Measurements from ENCODE around the gene ZSWIM7. TPM values are rescaled to one million over a fixed set of nuclear protein-coding genes. Genes with fewer than 3 reads are reported as not detected.

ZSWIM7 gene
- total RNA-seq, 1 donor from 2014 or later = 43.9 TPM

GRCh38 chr17:15971882-15972281 is 27.6 kb downstream of the ZSWIM7 start:
- no peaks in the 10 kb centered on the region for H3K9me3 Mint-ChIP-seq
- peak overlapping the region; percentile 46 for H3K27ac Mint-ChIP-seq
- no peaks in the 10 kb centered on the region for H3K79me2 ChIP-seq (ENCODE audit: low read depth)
- H4K20me1 ChIP-seq (ENCODE audit: low read depth) = peaks cover 6% of the 10 kb centered on the region
- TF ChIP-seq EZH2phosphoT487 (IDR thresholded peaks at IDR 0.05) = no peak
- no peak for TF ChIP-seq CTCF (IDR thresholded peaks at IDR 0.05)
- no peak for TF ChIP-seq EZH2 (IDR thresholded peaks at IDR 0.05)
- peaks cover 16% of the 10 kb centered on the region for H3K36me3 Mint-ChIP-seq
- H3K27me3 Mint-ChIP-seq (ENCODE audit: insufficient read depth, low read depth) = peaks cover 3% of the 10 kb centered on the region
- no peak overlapping the region for H3K4me2 ChIP-seq
- H3K9ac ChIP-seq = no peak overlapping the region
- no peak overlapping the region for H2AFZ ChIP-seq (replicated peaks)
- no peak overlapping the region for H3K4me3 ChIP-seq
- no peak for DNase-seq (ENCODE audit: low spot score)
- H3K4me1 Mint-ChIP-seq = peaks cover 23% of the 10 kb centered on the region
- H3K4me3 Mint-ChIP-seq = no peak overlapping the region
- no peak overlapping the region for H3K27ac ChIP-seq
- H3K9me3 ChIP-seq (ENCODE audit: low read depth) = no peaks in the 10 kb centered on the region
- H3K4me1 ChIP-seq = peaks cover 25% of the 10 kb centered on the region
- no peaks in the 10 kb centered on the region for H3K27me3 ChIP-seq
- peaks cover 20% of the 10 kb centered on the region for H3F3A ChIP-seq (ENCODE audit: low read depth)
- H3K36me3 ChIP-seq = no peaks in the 10 kb centered on the region

GRCh38 chr17:15971098-15971678 is 28.3 kb downstream of the ZSWIM7 start:
- H3F3A ChIP-seq (ENCODE audit: low read depth) = peaks cover 24% of the 10 kb centered on the region
- TF ChIP-seq CTCF (IDR thresholded peaks at IDR 0.05) = no peak
- TF ChIP-seq EZH2phosphoT487 (IDR thresholded peaks at IDR 0.05) = no peak
- no peak for TF ChIP-seq EZH2 (IDR thresholded peaks at IDR 0.05)
- H2AFZ ChIP-seq (replicated peaks) = no peak overlapping the region
- H3K79me2 ChIP-seq (ENCODE audit: low read depth) = no peaks in the 10 kb centered on the region
- no peak overlapping the region for H3K4me3 ChIP-seq
- H3K27me3 Mint-ChIP-seq (ENCODE audit: insufficient read depth, low read depth) = peaks cover 3% of the 10 kb centered on the region
- H3K9ac ChIP-seq = no peak overlapping the region
- no peaks in the 10 kb centered on the region for H3K9me3 ChIP-seq (ENCODE audit: low read depth)
- H3K36me3 Mint-ChIP-seq = peaks cover 13% of the 10 kb centered on the region
- peaks cover 32% of the 10 kb centered on the region for H3K4me1 ChIP-seq
- H3K36me3 ChIP-seq = no peaks in the 10 kb centered on the region
- DNase-seq (ENCODE audit: low spot score) = no peak
- peak overlapping the region; percentile 38 for H3K4me2 ChIP-seq
- H3K27me3 ChIP-seq = peaks cover under 1% of the 10 kb centered on the region
- peak overlapping the region; percentile 43 for H3K27ac Mint-ChIP-seq
- peaks cover 29% of the 10 kb centered on the region for H3K4me1 Mint-ChIP-seq
- no peak overlapping the region for H3K27ac ChIP-seq
- peaks cover 11% of the 10 kb centered on the region for H4K20me1 ChIP-seq (ENCODE audit: low read depth)
- H3K9me3 Mint-ChIP-seq = no peaks in the 10 kb centered on the region
- no peak overlapping the region for H3K4me3 Mint-ChIP-seq

- Histone ChIP-seq H3K27ac (no peak overlapping the region), H3K79me2 (ENCODE audit: low read depth) (no peaks in the 10 kb centered on the region), H3K27me3 (peaks cover 8% of the 10 kb centered on the region), H4K20me1 (ENCODE audit: low read depth) (peaks cover 17% of the 10 kb centered on the region), H3K4me3 (no peak overlapping the region), H3K36me3 (no peaks in the 10 kb centered on the region), H3K4me2 (peak overlapping the region; percentile 38), H3K9me3 (ENCODE audit: low read depth) (no peaks in the 10 kb centered on the region), H2AFZ (replicated peaks) (no peak overlapping the region), H3K9ac (no peak overlapping the region), H3K4me1 (peaks cover 39% of the 10 kb centered on the region), H3F3A (ENCODE audit: low read depth) (peaks cover 31% of the 10 kb centered on the region)
- Mint-ChIP-seq H3K4me1 (peaks cover 36% of the 10 kb centered on the region), H3K9me3 (no peaks in the 10 kb centered on the region), H3K27ac (no peak overlapping the region), H3K4me3 (no peak overlapping the region), H3K36me3 (peaks cover 12% of the 10 kb centered on the region), H3K27me3 (ENCODE audit: insufficient read depth, low read depth) (peaks cover 3% of the 10 kb centered on the region)
- no peak for DNase-seq (ENCODE audit: low spot score)
- TF ChIP-seq CTCF (IDR thresholded peaks at IDR 0.05) (no peak), EZH2phosphoT487 (IDR thresholded peaks at IDR 0.05) (no peak), EZH2 (IDR thresholded peaks at IDR 0.05) (no peak)
Measured at GRCh38 chr17:15970500-15970899, 29.0 kb downstream of the ZSWIM7 start.
